ENCODE data around the gene SLC23A3. TPM values are rescaled to one million over a fixed set of nuclear protein-coding genes. Genes with fewer than 3 reads are reported as not detected.

SLC23A3 gene
- total and polyA plus RNA-seq, 3 experiments from 2014 or later = 2.3 to 2.6 TPM; not detected in 1

- Mint-ChIP-seq H3K4me1 (peaks cover 25 to 32% (median 30%) of the 10 kb centered on the region in 3 donors), H3K9me3 (no peaks in the 10 kb centered on the region), H3K27me3 (no peaks in the 10 kb centered on the region), H3K4me3 (no peak overlapping the region), H3K36me3 (peaks cover 0 to 9% (median 7%) of the 10 kb centered on the region in 3 donors), H3K27ac (peak overlapping the region in 1 of 8 donors; percentile 61)
- ChIA-PET CTCF (interaction anchor here (1.0 to 1.1 kb wide), 4 partner anchors 43 to 172 kb away, joined by 3 to 4 read pairs (median 4); no protein-coding TSS in a partner anchor), POLR2A (interaction anchor here (0.6 kb wide), 1 partner anchor 16 kb away, joined by 3 read pairs; no protein-coding TSS in a partner anchor)
- DNase-seq = no peak
- no peak overlapping the region for H3K27ac ChIP-seq (ENCODE audit: low read depth, low read length)
- H3K9me3 ChIP-seq (ENCODE audit: low read length) = no peaks in the 10 kb centered on the region
- no peak overlapping the region for H3K4me3 ChIP-seq (ENCODE audit: low read length)
- H3K27me3 ChIP-seq (ENCODE audit: insufficient read depth, low read length, poor library complexity, severe bottlenecking) = no peaks in the 10 kb centered on the region
- no peaks in the 10 kb centered on the region for H3K36me3 ChIP-seq (ENCODE audit: insufficient read depth, low read length)
- peaks cover 12% of the 10 kb centered on the region for H3K4me1 ChIP-seq (ENCODE audit: insufficient read depth, low read length)
Measured at GRCh38 chr2:219123356-219124135, 46.3 kb downstream of the SLC23A3 start.

GRCh38 chr2:219122202-219122980 lies 47.4 kb downstream of the SLC23A3 start:
- H3K9me3 ChIP-seq (ENCODE audit: low read length) = no peaks in the 10 kb centered on the region
- Mint-ChIP-seq H3K36me3 (peaks cover 0 to 10% (median 7%) of the 10 kb centered on the region in 3 donors), H3K9me3 (no peaks in the 10 kb centered on the region), H3K4me3 (no peak overlapping the region), H3K4me1 (peaks cover 25 to 32% (median 30%) of the 10 kb centered on the region in 3 donors), H3K27me3 (no peaks in the 10 kb centered on the region), H3K27ac (no peak overlapping the region)
- DNase-seq = no peak
- H3K36me3 ChIP-seq (ENCODE audit: insufficient read depth, low read length) = no peaks in the 10 kb centered on the region
- peaks cover 12% of the 10 kb centered on the region for H3K4me1 ChIP-seq (ENCODE audit: insufficient read depth, low read length)
- POLR2A ChIA-PET = interaction anchor here (0.6 kb wide), 1 partner anchor 19 kb away, joined by 3 read pairs; no protein-coding TSS in a partner anchor
- no peak overlapping the region for H3K4me3 ChIP-seq (ENCODE audit: low read length)
- CTCF ChIA-PET = interaction anchor here (1.0 to 6.5 kb wide), 5 partner anchors 42 to 173 kb away, joined by 4 to 38 read pairs (median 4); no protein-coding TSS in a partner anchor
- H3K27me3 ChIP-seq (ENCODE audit: insufficient read depth, low read length, poor library complexity, severe bottlenecking) = no peaks in the 10 kb centered on the region
- no peak overlapping the region for H3K27ac ChIP-seq (ENCODE audit: low read depth, low read length)

- DNase-seq = no peak
- Histone ChIP-seq H3K36me3 (ENCODE audit: insufficient read depth, low read length) (no peaks in the 10 kb centered on the region), H3K9me3 (ENCODE audit: low read length) (no peaks in the 10 kb centered on the region), H3K4me3 (ENCODE audit: low read length) (no peak overlapping the region), H3K27ac (ENCODE audit: low read depth, low read length) (no peak overlapping the region), H3K27me3 (ENCODE audit: insufficient read depth, low read length, poor library complexity, severe bottlenecking) (no peaks in the 10 kb centered on the region), H3K4me1 (ENCODE audit: insufficient read depth, low read length) (peaks cover 11% of the 10 kb centered on the region)
- ChIA-PET POLR2A (no interaction called here), CTCF (interaction anchor here (0.7 to 6.5 kb wide), 13 partner anchors 8 to 268 kb away, joined by 3 to 38 read pairs (median 3); no protein-coding TSS in a partner anchor)
- peaks cover 0 to 8% (median 7%) of the 10 kb centered on the region in 3 donors for H3K36me3 Mint-ChIP-seq
- H3K4me3 Mint-ChIP-seq = no peak overlapping the region
- H3K27me3 Mint-ChIP-seq = no peaks in the 10 kb centered on the region
- no peaks in the 10 kb centered on the region for H3K9me3 Mint-ChIP-seq
- peaks cover 20 to 22% (median 22%) of the 10 kb centered on the region in 3 donors for H3K4me1 Mint-ChIP-seq
- no peak overlapping the region for H3K27ac Mint-ChIP-seq
Measured at GRCh38 chr2:219120082-219120481, 49.7 kb downstream of the SLC23A3 start.

GRCh38 chr2:219119422-219120043 lies 50.3 kb downstream of the SLC23A3 start:
- H3K36me3 Mint-ChIP-seq = peaks cover 0 to 8% (median 7%) of the 10 kb centered on the region in 3 donors
- H3K27me3 Mint-ChIP-seq = no peaks in the 10 kb centered on the region
- H3K4me1 Mint-ChIP-seq = peaks cover 15 to 16% (median 16%) of the 10 kb centered on the region in 3 donors
- H3K4me3 Mint-ChIP-seq = no peak overlapping the region
- ChIA-PET CTCF (interaction anchor here (0.7 to 6.5 kb wide), 16 partner anchors 9 to 267 kb away, joined by 3 to 38 read pairs (median 3); no protein-coding TSS in a partner anchor), POLR2A (no interaction called here)
- no peaks in the 10 kb centered on the region for H3K36me3 ChIP-seq (ENCODE audit: insufficient read depth, low read length)
- peak; percentile 21 to 66 (median 38) for DNase-seq
- no peak overlapping the region for H3K27ac ChIP-seq (ENCODE audit: low read depth, low read length)
- no peak overlapping the region for H3K27ac Mint-ChIP-seq
- peaks cover 5% of the 10 kb centered on the region for H3K4me1 ChIP-seq (ENCODE audit: insufficient read depth, low read length)
- no peak overlapping the region for H3K4me3 ChIP-seq (ENCODE audit: low read length)
- no peaks in the 10 kb centered on the region for H3K9me3 ChIP-seq (ENCODE audit: low read length)
- H3K9me3 Mint-ChIP-seq = no peaks in the 10 kb centered on the region
- no peaks in the 10 kb centered on the region for H3K27me3 ChIP-seq (ENCODE audit: insufficient read depth, low read length, poor library complexity, severe bottlenecking)

GRCh38 chr2:219118504-219118903 lies 51.3 kb downstream of the SLC23A3 start:
- no peaks in the 10 kb centered on the region for H3K9me3 Mint-ChIP-seq
- H3K27me3 Mint-ChIP-seq = no peaks in the 10 kb centered on the region
- H3K4me1 ChIP-seq (ENCODE audit: insufficient read depth, low read length) = no peaks in the 10 kb centered on the region
- CTCF ChIA-PET = interaction anchor here (1.0 to 6.5 kb wide), 5 partner anchors 43 to 138 kb away, joined by 3 to 38 read pairs (median 5); no protein-coding TSS in a partner anchor
- H3K27ac Mint-ChIP-seq = no peak overlapping the region
- H3K9me3 ChIP-seq (ENCODE audit: low read length) = no peaks in the 10 kb centered on the region
- no peaks in the 10 kb centered on the region for H3K36me3 ChIP-seq (ENCODE audit: insufficient read depth, low read length)
- peaks cover 6 to 9% (median 6%) of the 10 kb centered on the region in 3 donors for H3K4me1 Mint-ChIP-seq
- H3K27me3 ChIP-seq (ENCODE audit: insufficient read depth, low read length, poor library complexity, severe bottlenecking) = no peaks in the 10 kb centered on the region
- H3K4me3 Mint-ChIP-seq = no peak overlapping the region
- H3K27ac ChIP-seq (ENCODE audit: low read depth, low read length) = no peak overlapping the region
- H3K4me3 ChIP-seq (ENCODE audit: low read length) = no peak overlapping the region
- peaks cover 0 to 9% (median 8%) of the 10 kb centered on the region in 3 donors for H3K36me3 Mint-ChIP-seq
- POLR2A ChIA-PET = no interaction called here
- no peak for DNase-seq

GRCh38 chr2:219116776-219117646 lies 52.8 kb downstream of the SLC23A3 start:
- Mint-ChIP-seq H3K4me1 (peaks cover 0 to 4% (median 0%) of the 10 kb centered on the region in 3 donors), H3K27ac (peak overlapping the region in 1 of 8 donors; percentile 23), H3K4me3 (no peak overlapping the region), H3K27me3 (no peaks in the 10 kb centered on the region), H3K36me3 (peaks cover 0 to 13% (median 10%) of the 10 kb centered on the region in 3 donors), H3K9me3 (no peaks in the 10 kb centered on the region)
- CTCF ChIA-PET = interaction anchor here (1.2 to 6.5 kb wide), 4 partner anchors 13 to 88 kb away, joined by 5 to 38 read pairs (median 6); no protein-coding TSS in a partner anchor
- POLR2A ChIA-PET = interaction anchor here (0.7 kb wide), 1 partner anchor 13 kb away, joined by 3 read pairs; no protein-coding TSS in a partner anchor
- no peak overlapping the region for H3K4me3 ChIP-seq (ENCODE audit: low read length)
- no peaks in the 10 kb centered on the region for H3K27me3 ChIP-seq (ENCODE audit: insufficient read depth, low read length, poor library complexity, severe bottlenecking)
- H3K4me1 ChIP-seq (ENCODE audit: insufficient read depth, low read length) = no peaks in the 10 kb centered on the region
- no peak for DNase-seq
- H3K36me3 ChIP-seq (ENCODE audit: insufficient read depth, low read length) = no peaks in the 10 kb centered on the region
- H3K9me3 ChIP-seq (ENCODE audit: low read length) = no peaks in the 10 kb centered on the region
- H3K27ac ChIP-seq (ENCODE audit: low read depth, low read length) = no peak overlapping the region

Data from CD8-positive, alpha-beta memory T cell (primary cell).